OCI-LY3 (cell line): Measurements from ENCODE around the gene VPS72.

Experiments used
- EZH2phosphoT487 ChIP-seq: fragments of 200-600 bp; shearing (Covaris generic); IDR thresholded peaks from 2 replicates; pipeline ENCODE4 v1.6.1; 2018; ENCODE audit warnings: antibody characterized with exemption, mixed run types, low read depth
- TF ChIP-seq, protein P1 (sequence below): fragments of 200-600, 300-600 bp; sonication (generic); IDR thresholded peaks from 2 replicates; pipeline ENCODE4 v1.5.1; 2014; ENCODE audit warnings: antibody characterized with exemption, low read length, low read depth

DNA sequence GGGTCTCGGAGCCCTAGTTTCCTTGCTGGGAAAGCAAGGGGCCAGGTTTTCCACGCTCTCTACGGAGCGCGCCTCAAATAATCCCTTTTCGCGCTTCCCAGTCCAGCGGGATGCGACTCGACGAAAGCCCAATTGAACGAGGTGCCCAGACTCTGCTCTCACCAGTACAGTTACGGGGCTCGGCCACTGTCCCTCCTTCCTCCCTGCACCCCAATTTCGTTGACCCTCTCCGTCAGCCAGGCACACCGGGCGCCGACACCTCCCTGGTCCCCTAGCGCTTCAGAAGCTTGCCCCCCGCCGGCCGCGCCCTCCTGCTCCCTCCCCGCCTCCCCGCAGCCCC lies 44.0 kb downstream of the VPS72 start:
- TF ChIP-seq, protein P1, sequence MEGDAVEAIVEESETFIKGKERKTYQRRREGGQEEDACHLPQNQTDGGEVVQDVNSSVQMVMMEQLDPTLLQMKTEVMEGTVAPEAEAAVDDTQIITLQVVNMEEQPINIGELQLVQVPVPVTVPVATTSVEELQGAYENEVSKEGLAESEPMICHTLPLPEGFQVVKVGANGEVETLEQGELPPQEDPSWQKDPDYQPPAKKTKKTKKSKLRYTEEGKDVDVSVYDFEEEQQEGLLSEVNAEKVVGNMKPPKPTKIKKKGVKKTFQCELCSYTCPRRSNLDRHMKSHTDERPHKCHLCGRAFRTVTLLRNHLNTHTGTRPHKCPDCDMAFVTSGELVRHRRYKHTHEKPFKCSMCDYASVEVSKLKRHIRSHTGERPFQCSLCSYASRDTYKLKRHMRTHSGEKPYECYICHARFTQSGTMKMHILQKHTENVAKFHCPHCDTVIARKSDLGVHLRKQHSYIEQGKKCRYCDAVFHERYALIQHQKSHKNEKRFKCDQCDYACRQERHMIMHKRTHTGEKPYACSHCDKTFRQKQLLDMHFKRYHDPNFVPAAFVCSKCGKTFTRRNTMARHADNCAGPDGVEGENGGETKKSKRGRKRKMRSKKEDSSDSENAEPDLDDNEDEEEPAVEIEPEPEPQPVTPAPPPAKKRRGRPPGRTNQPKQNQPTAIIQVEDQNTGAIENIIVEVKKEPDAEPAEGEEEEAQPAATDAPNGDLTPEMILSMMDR, result no peak
- no peak for TF ChIP-seq EZH2phosphoT487
